SJCRH30 (cell line): ENCODE data around the gene MSMB. TPM values are rescaled to one million over a fixed set of nuclear protein-coding genes. Genes with fewer than 3 reads are reported as not detected.
"Not testable (repeated sequence)": the region's sequence is repeated elsewhere in the genome, so short reads cannot be mapped to it uniquely, and the experiment has no call there.

Experiments
- DNase-seq, 2 experiments: peaks; one replicate each; pipeline ENCODE4 v3.0.0-alpha.2; 2015 to 2020
- H3K27ac ChIP-seq: fragments of 250-450 bp; sonication (Bioruptor Pico); 2 replicates; pipeline ENCODE4 v1.5.1; 2020; ENCODE audit warnings: mild to moderate bottlenecking, moderate library complexity
- H3K27me3 ChIP-seq: fragments of 250-450 bp; sonication (Bioruptor Pico); 2 replicates; pipeline ENCODE4 v1.5.1; 2020; ENCODE audit warnings: mild to moderate bottlenecking, moderate library complexity
- H3K36me3 ChIP-seq: fragments of 250-450 bp; sonication (Bioruptor Pico); 2 replicates; pipeline ENCODE4 v1.5.1; 2020; ENCODE audit warnings: mild to moderate bottlenecking, moderate library complexity
- H3K4me1 ChIP-seq: fragments of 250-450 bp; sonication (Bioruptor Pico); 2 replicates; pipeline ENCODE4 v1.5.1; 2020; ENCODE audit warnings: mild to moderate bottlenecking, moderate library complexity
- H3K4me3 ChIP-seq: fragments of 250-450 bp; sonication (Bioruptor Pico); 2 replicates; pipeline ENCODE4 v1.5.1; 2020; ENCODE audit warnings: mild to moderate bottlenecking, moderate library complexity
- H3K9me3 ChIP-seq: fragments of 250-450 bp; sonication (Bioruptor Pico); replicated peaks from 2 replicates; pipeline ENCODE4 v1.5.1; 2020; ENCODE audit warnings: mild to moderate bottlenecking, moderate library complexity
- total RNA-seq: library from RNA; depleted of rRNA; stranded (reverse); fragments of >200 nt; shearing (Covaris generic); gene quantifications from 2 replicates; pipeline ENCODE4 v1.2.3, GENCODE V29; 2014; rRNA removed

The MSMB gene
- total RNA-seq, 1 experiment from 2014 or later, result not detected

- Histone ChIP-seq H3K27ac (no peak overlapping the region), H3K36me3 (peaks cover 3% of the 10 kb centered on the region; the same call in 1 of the 2 replicates), H3K4me3 (no peak overlapping the region), H3K9me3 (no peaks in the 10 kb centered on the region), H3K27me3 (no peaks in the 10 kb centered on the region), H3K4me1 (no peaks in the 10 kb centered on the region)
- DNase-seq, result no peak
These were observed 48.5 kb downstream of the MSMB start for GRCh38 chr10:45997557-45997956.

- not testable (repeated sequence) for H3K27me3 ChIP-seq, H3K4me1 ChIP-seq, H3K36me3 ChIP-seq, H3K4me3 ChIP-seq, H3K27ac ChIP-seq, H3K9me3 ChIP-seq, DNase-seq
These were observed 60.5 kb downstream of the MSMB start for GRCh38 chr10:45985590-45985989.

GRCh38 chr10:45984473-45984872 is 61.6 kb downstream of the MSMB start:
- not testable (repeated sequence) for H3K36me3 ChIP-seq, H3K27me3 ChIP-seq, DNase-seq, H3K27ac ChIP-seq, H3K4me3 ChIP-seq, H3K4me1 ChIP-seq, H3K9me3 ChIP-seq

GRCh38 chr10:45983538-45984186 is 62.4 kb downstream of the MSMB start:
- H3K9me3 ChIP-seq, H3K4me3 ChIP-seq, H3K27me3 ChIP-seq, H3K4me1 ChIP-seq, H3K27ac ChIP-seq, H3K36me3 ChIP-seq: not testable (repeated sequence)
- peak; percentile 5 to 12 for DNase-seq

Other genes starting within 250 kb of the MSMB start
- gene AGAP4, start 198.8 kb downstream of the MSMB start, total RNA-seq, result 2.4 and 5.8 TPM in 2 replicates
- gene TIMM23, start 73.8 kb downstream of the MSMB start, total RNA-seq, result 67.0 and 75.1 TPM in 2 replicates
- gene NCOA4, start 15.6 kb downstream of the MSMB start, total RNA-seq, result 46.8 and 47.5 TPM in 2 replicates
- not detected in 2 replicates for gene ANTXRL, start 240.7 kb upstream of the MSMB start, total RNA-seq